Loucy (cell line): ENCODE data around the gene ARHGAP28.

ENCODE experiments used
- H2AFZ ChIP-seq: fragments of 200-600 bp; sonication (generic); 2 replicates; pipeline ENCODE4 v1.6.0; 2016; ENCODE audit warnings: antibody characterized with exemption, mild to moderate bottlenecking, low read length, moderate library complexity
- H3F3A ChIP-seq: fragments of 200-600 bp; 2 replicates; pipeline ENCODE4 v1.6.0; 2016; ENCODE audit warnings: antibody characterized with exemption, low read depth, mild to moderate bottlenecking
- H3K27me3 ChIP-seq: fragments of 200-600 bp; sonication (generic); 2 replicates; pipeline ENCODE4 v1.6.1; 2014; ENCODE audit warnings: low read length, mild to moderate bottlenecking; ENCODE audit not compliant: insufficient read depth, poor library complexity, severe bottlenecking
- H3K36me3 ChIP-seq: fragments of 200-600 bp; sonication (generic); 2 replicates; pipeline ENCODE4 v1.6.1; 2016; ENCODE audit warnings: low read length; ENCODE audit not compliant: insufficient read depth
- H3K4me1 ChIP-seq: fragments of 200-600 bp; sonication (generic); 2 replicates; pipeline ENCODE4 v1.5.1; 2014; ENCODE audit warnings: low read length, mild to moderate bottlenecking; ENCODE audit not compliant: insufficient read depth, poor library complexity, severe bottlenecking
- H3K4me2 ChIP-seq: fragments of 200-600 bp; sonication (generic); 2 replicates; pipeline ENCODE4 v1.6.0; 2014; ENCODE audit warnings: antibody characterized with exemption, low read length, low read depth, mild to moderate bottlenecking; ENCODE audit not compliant: poor library complexity, severe bottlenecking
- H3K4me3 ChIP-seq: fragments of 200-600 bp; sonication (generic); 2 replicates; pipeline ENCODE4 v1.5.1; 2014; ENCODE audit warnings: low read length, mild to moderate bottlenecking, mixed read lengths; ENCODE audit not compliant: poor library complexity, severe bottlenecking
- H3K79me2 ChIP-seq: fragments of 200-600 bp; sonication (generic); 2 replicates; pipeline ENCODE4 v1.6.1; 2014; ENCODE audit warnings: low read length; ENCODE audit not compliant: insufficient read depth
- H3K9ac ChIP-seq: fragments of 200-600 bp; sonication (generic); 2 replicates; pipeline ENCODE4 v1.6.0; 2014; ENCODE audit warnings: mild to moderate bottlenecking, low read depth, low read length, moderate library complexity; ENCODE audit not compliant: poor library complexity, severe bottlenecking
- H3K9me2 ChIP-seq: fragments of 200-600 bp; sonication (generic); replicated peaks from 2 replicates; pipeline ENCODE4 v1.6.1; 2016; ENCODE audit warnings: low read depth, low read length, mixed read lengths
- H3K9me3 ChIP-seq: fragments of 200-600 bp; sonication (generic); 2 replicates; pipeline ENCODE4 v1.6.1; 2014; ENCODE audit warnings: mild to moderate bottlenecking, antibody characterized with exemption, low read length, low read depth; ENCODE audit not compliant: insufficient read depth
- H4K20me1 ChIP-seq: fragments of 200-600 bp; sonication (generic); 2 replicates; pipeline ENCODE4 v1.6.0; 2014; ENCODE audit warnings: antibody characterized with exemption, low read length, mild to moderate bottlenecking; ENCODE audit not compliant: insufficient read depth, poor library complexity, severe bottlenecking
- EZH2phosphoT487 ChIP-seq: fragments of 200-600 bp; IDR thresholded peaks from 2 replicates; pipeline ENCODE4 v1.6.1; 2018; ENCODE audit warnings: antibody characterized with exemption, mild to moderate bottlenecking, moderate library complexity, borderline replicate concordance
- TF ChIP-seq, protein P1 (sequence below): fragments of 200-600 bp; sonication (generic); conservative IDR thresholded peaks from 2 replicates; pipeline ENCODE4 v1.5.1; 2014; ENCODE audit warnings: mild to moderate bottlenecking, antibody characterized with exemption, low read length

The ARHGAP28 gene

DNA sequence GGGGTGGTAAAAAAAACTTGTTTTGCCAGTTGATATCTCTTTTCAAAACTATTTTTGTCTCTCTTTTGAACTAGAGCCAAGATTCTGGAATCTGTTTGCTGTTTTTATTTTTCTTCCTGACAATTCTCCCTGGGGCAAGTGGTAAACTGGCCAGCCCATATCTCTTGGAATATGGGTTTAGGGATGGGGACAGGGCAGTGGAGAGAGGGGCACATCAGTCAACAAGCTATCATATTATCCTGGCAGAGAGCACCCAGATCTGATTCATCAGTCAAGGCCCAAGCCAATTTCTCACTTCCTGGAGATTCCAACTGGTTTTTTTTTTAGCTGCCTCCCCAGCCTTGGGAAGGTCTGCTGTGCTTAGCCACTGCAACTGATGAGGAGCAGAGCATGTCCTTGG lies 52.3 kb downstream of the ARHGAP28 start:
- H3K27me3 ChIP-seq, result no peaks in the 10 kb centered on the region
- H3K4me1 ChIP-seq, result no peaks in the 10 kb centered on the region
- no peak overlapping the region for H3K9ac ChIP-seq
- H2AFZ ChIP-seq, result no peak overlapping the region
- H3K9me2 ChIP-seq, result no peaks in the 10 kb centered on the region
- no peaks in the 10 kb centered on the region for H4K20me1 ChIP-seq
- no peaks in the 10 kb centered on the region for H3K36me3 ChIP-seq
- no peaks in the 10 kb centered on the region for H3F3A ChIP-seq
- no peak overlapping the region for H3K4me2 ChIP-seq
- peaks cover 3% of the 10 kb centered on the region; the same call in 1 of the 2 replicates for H3K9me3 ChIP-seq
- H3K79me2 ChIP-seq, result no peaks in the 10 kb centered on the region
- TF ChIP-seq, protein P1, sequence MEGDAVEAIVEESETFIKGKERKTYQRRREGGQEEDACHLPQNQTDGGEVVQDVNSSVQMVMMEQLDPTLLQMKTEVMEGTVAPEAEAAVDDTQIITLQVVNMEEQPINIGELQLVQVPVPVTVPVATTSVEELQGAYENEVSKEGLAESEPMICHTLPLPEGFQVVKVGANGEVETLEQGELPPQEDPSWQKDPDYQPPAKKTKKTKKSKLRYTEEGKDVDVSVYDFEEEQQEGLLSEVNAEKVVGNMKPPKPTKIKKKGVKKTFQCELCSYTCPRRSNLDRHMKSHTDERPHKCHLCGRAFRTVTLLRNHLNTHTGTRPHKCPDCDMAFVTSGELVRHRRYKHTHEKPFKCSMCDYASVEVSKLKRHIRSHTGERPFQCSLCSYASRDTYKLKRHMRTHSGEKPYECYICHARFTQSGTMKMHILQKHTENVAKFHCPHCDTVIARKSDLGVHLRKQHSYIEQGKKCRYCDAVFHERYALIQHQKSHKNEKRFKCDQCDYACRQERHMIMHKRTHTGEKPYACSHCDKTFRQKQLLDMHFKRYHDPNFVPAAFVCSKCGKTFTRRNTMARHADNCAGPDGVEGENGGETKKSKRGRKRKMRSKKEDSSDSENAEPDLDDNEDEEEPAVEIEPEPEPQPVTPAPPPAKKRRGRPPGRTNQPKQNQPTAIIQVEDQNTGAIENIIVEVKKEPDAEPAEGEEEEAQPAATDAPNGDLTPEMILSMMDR, result no peak
- TF ChIP-seq EZH2phosphoT487, result no peak
- no peak overlapping the region for H3K4me3 ChIP-seq

DNA sequence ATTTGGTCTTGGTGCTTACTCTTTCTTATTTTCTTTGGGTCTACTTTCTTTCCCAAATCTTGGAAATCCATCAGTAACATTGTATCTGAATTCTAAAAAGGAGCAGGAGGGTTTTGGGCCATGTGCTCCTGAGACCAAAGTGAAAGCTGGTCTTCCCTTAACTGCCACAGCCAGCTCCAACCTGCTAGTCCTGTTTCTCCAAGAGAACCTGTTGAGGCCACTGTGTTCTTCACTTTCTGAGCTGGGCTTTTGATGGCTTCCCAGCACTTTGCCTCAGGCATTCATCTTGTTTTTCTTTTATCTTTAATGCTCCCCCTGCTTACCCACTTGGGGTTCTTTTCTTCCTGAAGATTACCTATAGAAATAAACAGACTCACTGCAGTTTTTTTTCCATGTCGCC lies 53.3 kb downstream of the ARHGAP28 start:
- Histone ChIP-seq H4K20me1 (no peaks in the 10 kb centered on the region), H3K9me2 (no peaks in the 10 kb centered on the region), H3K9ac (no peak overlapping the region), H3K4me1 (no peaks in the 10 kb centered on the region), H2AFZ (no peak overlapping the region), H3K4me2 (no peak overlapping the region), H3K4me3 (no peak overlapping the region), H3K27me3 (no peaks in the 10 kb centered on the region), H3K79me2 (no peaks in the 10 kb centered on the region), H3K36me3 (no peaks in the 10 kb centered on the region), H3K9me3 (peaks cover 3% of the 10 kb centered on the region; the same call in 1 of the 2 replicates), H3F3A (no peaks in the 10 kb centered on the region)
- TF ChIP-seq, protein P1, result no peak
- no peak for TF ChIP-seq EZH2phosphoT487

DNA sequence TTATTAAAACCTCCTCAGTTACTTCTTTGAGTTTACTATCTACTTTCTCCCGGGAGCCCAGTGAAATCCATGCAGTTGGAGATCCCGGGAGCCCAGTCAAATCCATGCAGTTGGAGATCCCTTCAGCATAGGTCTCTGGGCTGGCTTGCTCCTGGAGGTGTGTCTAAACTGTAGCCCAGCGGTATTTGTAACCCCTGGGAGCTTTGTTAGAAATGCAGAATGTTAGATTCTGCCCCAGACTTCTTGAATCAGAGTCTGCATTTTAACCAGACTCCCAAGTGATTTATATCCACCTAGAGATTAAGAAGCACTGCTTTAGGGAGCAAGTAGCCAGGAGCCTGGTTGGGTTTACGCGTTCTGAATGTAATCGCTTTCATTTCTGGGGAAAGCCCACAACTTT lies 54.5 kb downstream of the ARHGAP28 start:
- Histone ChIP-seq H3K4me3 (no peak overlapping the region), H3K79me2 (no peaks in the 10 kb centered on the region), H2AFZ (no peak overlapping the region), H3K4me2 (no peak overlapping the region), H3K27me3 (no peaks in the 10 kb centered on the region), H3K9ac (no peak overlapping the region), H3K4me1 (no peaks in the 10 kb centered on the region), H3K36me3 (no peaks in the 10 kb centered on the region), H3K9me3 (0 out of 2 replicates have a peak, but pooled peaks cover 3% of the 10 kb centered on the region), H4K20me1 (no peaks in the 10 kb centered on the region), H3F3A (no peaks in the 10 kb centered on the region), H3K9me2 (no peaks in the 10 kb centered on the region)
- TF ChIP-seq, protein P1, result no peak
- no peak for TF ChIP-seq EZH2phosphoT487
